Thyroid gland (tissue), 4 donors: ENCODE results near the gene TMEM273.

ENCODE experiments used
- POLR2A ChIP-seq, 2 donors: fragments of 450-650 bp; IDR thresholded peaks; one replicate each; pipeline ENCODE4 v1.6.1; 2017; ENCODE audit warnings: antibody characterized with exemption in 2 of 2, mild to moderate bottlenecking in 2 of 2, moderate library complexity in 1 of 2
- TF ChIP-seq, protein P1 (sequence below), 6 experiments: fragments of 200-600 bp in 3 of 6; fragments of 450-650 bp in 3 of 6; sonication (generic) in 3 of 6; IDR thresholded peaks; one replicate each; pipeline ENCODE4 v1.5.1; 2016 to 2019; ENCODE audit warnings: antibody characterized with exemption in 6 of 6, mild to moderate bottlenecking in 2 of 6, inconsistent platforms in 1 of 6, moderate library complexity in 1 of 6

DNA sequence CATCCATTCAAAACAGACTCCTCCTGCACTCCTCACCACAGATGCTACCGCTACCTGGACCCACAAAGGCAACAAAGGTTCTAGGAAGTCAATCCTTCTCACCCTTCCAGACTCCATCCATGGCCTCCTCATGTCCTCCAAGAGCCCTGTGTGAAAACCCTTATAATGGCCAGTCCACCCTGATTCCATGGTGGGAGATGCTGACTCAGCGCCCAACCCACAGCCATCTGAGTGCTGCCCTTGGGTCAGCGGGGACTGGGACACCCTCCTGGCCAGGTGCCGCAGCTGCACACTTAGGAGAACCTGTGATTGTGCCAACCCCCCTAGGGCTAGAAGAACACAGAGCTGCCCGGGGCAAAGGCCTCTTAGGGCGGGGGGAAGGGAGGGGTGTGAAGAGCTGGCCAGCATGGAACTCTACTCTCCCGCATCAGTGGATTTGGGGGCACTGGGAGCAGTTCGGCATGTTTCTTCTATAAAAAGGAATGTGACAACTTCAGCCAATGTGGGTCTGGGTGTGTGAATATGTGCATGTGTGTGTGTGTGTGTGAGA, 25.4 kb downstream of the TMEM273 start:
- TF ChIP-seq, protein P1, sequence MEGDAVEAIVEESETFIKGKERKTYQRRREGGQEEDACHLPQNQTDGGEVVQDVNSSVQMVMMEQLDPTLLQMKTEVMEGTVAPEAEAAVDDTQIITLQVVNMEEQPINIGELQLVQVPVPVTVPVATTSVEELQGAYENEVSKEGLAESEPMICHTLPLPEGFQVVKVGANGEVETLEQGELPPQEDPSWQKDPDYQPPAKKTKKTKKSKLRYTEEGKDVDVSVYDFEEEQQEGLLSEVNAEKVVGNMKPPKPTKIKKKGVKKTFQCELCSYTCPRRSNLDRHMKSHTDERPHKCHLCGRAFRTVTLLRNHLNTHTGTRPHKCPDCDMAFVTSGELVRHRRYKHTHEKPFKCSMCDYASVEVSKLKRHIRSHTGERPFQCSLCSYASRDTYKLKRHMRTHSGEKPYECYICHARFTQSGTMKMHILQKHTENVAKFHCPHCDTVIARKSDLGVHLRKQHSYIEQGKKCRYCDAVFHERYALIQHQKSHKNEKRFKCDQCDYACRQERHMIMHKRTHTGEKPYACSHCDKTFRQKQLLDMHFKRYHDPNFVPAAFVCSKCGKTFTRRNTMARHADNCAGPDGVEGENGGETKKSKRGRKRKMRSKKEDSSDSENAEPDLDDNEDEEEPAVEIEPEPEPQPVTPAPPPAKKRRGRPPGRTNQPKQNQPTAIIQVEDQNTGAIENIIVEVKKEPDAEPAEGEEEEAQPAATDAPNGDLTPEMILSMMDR (IDR thresholded peaks at IDR 0.05), result no peak
- no peak for TF ChIP-seq POLR2A (IDR thresholded peaks at IDR 0.05)
